Activated T-helper 1 cell treated with anti-CD3 and anti-CD28 coated beads, Interleukin-12 subunit alpha, Interleukin-12 subunit beta, Interleukin-2, Interleukin-4 antibody, amounts not matched to agents 30 ng/mL and 10 ng/mL and 1 ng/mL, durations not matched to agents 14 hours and 24 hours and 36 hours (primary cell): Measurements from ENCODE around the gene DOCK4. TPM values are rescaled to one million over a fixed set of nuclear protein-coding genes. Genes with fewer than 3 reads are reported as not detected.
"Not testable (repeated sequence)": the region's sequence is repeated elsewhere in the genome, so short reads cannot be mapped to it uniquely, and the experiment has no call there.

Source experiments
- DNase-seq: peaks from one replicate; pipeline ENCODE4 v3.0.0; 2021; ENCODE audit warnings: low spot score
- H3K27ac Mint-ChIP-seq: one replicate; pipeline ENCODE4 v1.8.0; 2021; ENCODE audit warnings: mild to moderate bottlenecking, mixed read lengths
- H3K27me3 Mint-ChIP-seq: one replicate; pipeline ENCODE4 v1.8.0; 2022; ENCODE audit warnings: mild to moderate bottlenecking, moderate library complexity, mixed read lengths; ENCODE audit not compliant: insufficient read depth
- H3K36me3 Mint-ChIP-seq: one replicate; pipeline ENCODE4 v1.8.0; 2021; ENCODE audit warnings: low read depth, mixed read lengths
- H3K4me1 Mint-ChIP-seq: one replicate; pipeline ENCODE4 v1.8.0; 2021; ENCODE audit warnings: low read depth, mixed read lengths
- H3K4me3 Mint-ChIP-seq: one replicate; pipeline ENCODE4 v1.8.0; 2021; ENCODE audit warnings: mild to moderate bottlenecking, moderate library complexity, mixed read lengths
- H3K9me3 Mint-ChIP-seq: one replicate; pipeline ENCODE4 v1.8.0; 2021; ENCODE audit warnings: mixed read lengths
- intact Hi-C: fragments of 100-400 bp; cut with micrococcal nuclease; formaldehyde crosslinking; loops from one replicate; pipeline ENCODE4 v1.15.1; 2024
- total RNA-seq: library from RNA; stranded (reverse); gene quantifications from 2 replicates; pipeline ENCODE4 v1.2.3, GENCODE V29; 2022

The DOCK4 gene
- total RNA-seq, 1 donor from 2014 or later: 0.31 TPM

DNA sequence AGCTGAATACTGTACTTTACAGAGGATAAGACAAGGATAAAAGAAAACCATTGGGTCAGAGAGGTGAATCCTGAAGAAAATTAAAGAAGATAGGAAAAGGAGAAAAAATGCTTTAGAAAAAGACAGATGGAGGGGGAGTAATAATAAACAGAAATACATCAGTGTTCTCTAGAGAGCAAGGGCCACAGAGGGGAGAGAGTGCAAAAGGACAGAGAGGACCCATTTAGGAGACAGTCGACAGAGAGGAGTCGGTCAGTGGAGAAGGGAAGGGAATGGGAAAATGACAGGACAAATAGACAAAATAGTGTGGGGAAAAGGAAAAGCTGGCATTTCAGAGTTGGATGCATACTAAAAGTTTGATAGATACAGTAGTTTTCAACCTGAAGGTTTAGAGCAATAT, 287.0 kb downstream of the DOCK4 start:
- H3K4me3 Mint-ChIP-seq: no peak overlapping the region
- peaks cover 7% of the 10 kb centered on the region for H3K27me3 Mint-ChIP-seq
- no peaks in the 10 kb centered on the region for H3K36me3 Mint-ChIP-seq
- H3K27ac Mint-ChIP-seq: no peak overlapping the region
- intact Hi-C loops: no loop called here
- no peaks in the 10 kb centered on the region for H3K9me3 Mint-ChIP-seq
- no peak for DNase-seq
- H3K4me1 Mint-ChIP-seq: no peaks in the 10 kb centered on the region

DNA sequence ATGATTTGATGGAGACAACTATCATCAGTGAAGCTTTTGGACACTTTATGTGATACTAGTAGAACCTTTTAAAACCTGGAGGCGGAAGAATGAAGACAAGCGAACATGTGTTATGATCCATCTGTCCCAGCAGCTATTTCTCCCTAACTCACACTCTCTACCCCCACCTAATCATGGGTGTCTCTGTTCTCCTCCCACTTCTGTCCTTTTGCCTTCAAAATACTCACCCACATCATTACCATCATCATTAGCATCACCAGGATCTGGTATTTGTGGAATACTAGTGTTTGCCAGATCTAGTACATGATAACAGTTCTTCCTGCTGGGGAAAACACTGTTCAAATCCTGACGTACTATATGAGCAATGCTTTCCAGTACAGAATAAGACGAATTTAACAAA, 287.7 kb downstream of the DOCK4 start:
- no peak for DNase-seq
- no peak overlapping the region for H3K4me3 Mint-ChIP-seq
- H3K27ac Mint-ChIP-seq: no peak overlapping the region
- H3K9me3 Mint-ChIP-seq: no peaks in the 10 kb centered on the region
- peaks cover 6% of the 10 kb centered on the region for H3K27me3 Mint-ChIP-seq
- no peaks in the 10 kb centered on the region for H3K36me3 Mint-ChIP-seq
- no peaks in the 10 kb centered on the region for H3K4me1 Mint-ChIP-seq
- intact Hi-C loops: no loop called here

DNA sequence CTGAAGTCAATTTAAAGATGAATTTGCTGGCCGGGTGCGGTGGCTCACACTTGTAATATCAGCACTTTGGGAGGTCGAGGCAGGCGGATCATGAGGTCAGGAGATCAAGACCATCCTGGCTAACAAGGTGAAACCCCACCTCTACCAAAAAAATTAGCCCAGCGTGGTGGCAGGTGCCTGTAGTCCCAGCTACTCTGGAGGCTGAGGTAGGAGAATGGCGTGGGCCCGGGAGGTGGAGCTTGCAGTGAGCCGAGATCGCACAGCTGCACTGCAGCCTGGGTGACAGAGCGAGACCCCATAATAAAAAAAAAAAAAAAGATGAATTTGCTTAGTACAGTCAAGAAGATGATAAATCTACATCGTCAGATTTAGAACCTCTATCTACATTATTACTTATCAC, 288.8 kb downstream of the DOCK4 start:
- intact Hi-C loops, H3K27me3 Mint-ChIP-seq, H3K36me3 Mint-ChIP-seq, DNase-seq, H3K9me3 Mint-ChIP-seq, H3K27ac Mint-ChIP-seq, H3K4me3 Mint-ChIP-seq, H3K4me1 Mint-ChIP-seq: not testable (repeated sequence)

DNA sequence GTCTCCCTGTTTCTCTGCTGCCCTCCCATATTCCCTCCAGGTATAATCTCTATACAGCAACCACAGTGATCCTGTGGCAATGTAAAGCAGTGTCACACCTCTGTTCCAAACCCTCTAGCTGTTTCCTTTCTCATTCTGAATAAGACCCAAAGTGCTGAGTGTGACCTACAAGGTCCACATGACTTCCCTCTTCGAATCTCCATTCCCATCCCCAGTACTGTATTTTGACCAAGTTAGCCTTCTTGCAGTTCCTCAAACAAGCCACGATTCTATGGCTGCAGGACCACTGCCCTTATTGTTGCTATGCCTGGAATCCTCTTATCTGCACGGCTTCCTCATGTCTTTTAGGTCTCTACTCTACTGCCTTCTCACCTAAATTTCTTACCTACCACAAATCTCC, 291.9 kb downstream of the DOCK4 start:
- Mint-ChIP-seq H3K27me3 (peaks cover 3% of the 10 kb centered on the region), H3K36me3 (no peaks in the 10 kb centered on the region), H3K4me1 (no peaks in the 10 kb centered on the region), H3K27ac (no peak overlapping the region), H3K9me3 (no peaks in the 10 kb centered on the region), H3K4me3 (no peak overlapping the region)
- no peak for DNase-seq
- intact Hi-C loops: no loop called here

DNA sequence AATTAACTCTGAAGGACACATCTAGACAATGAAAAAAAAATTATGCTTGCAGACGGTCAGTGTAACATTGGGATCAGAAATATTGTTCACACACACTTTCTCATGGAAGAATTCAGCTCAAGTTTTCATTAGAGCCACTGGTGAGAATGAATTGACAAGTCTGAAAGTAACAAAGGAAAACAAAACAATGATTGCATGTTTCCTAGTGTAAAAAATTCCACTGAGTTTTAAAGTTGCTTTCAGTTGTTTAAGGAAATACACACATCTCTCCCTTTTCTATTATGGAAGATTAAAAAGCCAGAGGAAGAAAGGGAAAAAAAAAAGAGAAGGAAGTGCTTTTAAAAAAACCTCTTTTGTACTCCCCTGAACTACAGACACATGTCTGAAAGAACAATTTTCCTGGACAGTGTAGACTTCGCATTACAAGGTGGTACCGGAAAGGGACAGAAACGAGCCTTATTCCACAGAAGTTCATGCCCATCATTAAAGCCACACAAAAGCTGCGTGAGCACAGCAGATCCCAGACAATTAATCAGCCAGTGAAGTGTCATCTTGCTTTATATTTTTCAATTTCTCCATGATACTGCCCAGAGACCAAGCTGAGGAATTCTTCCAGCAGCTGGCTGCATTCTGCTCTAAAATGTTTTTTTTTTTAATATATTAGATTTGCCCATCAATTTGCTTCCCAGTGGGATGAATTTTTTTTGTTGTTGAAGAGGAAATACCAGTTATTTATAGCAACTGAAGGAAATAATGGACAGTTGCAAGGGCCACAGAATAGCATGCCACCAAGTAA, 294.8 kb downstream of the DOCK4 start:
- Mint-ChIP-seq H3K27me3 (no peaks in the 10 kb centered on the region), H3K4me3 (no peak overlapping the region), H3K27ac (no peak overlapping the region), H3K36me3 (no peaks in the 10 kb centered on the region), H3K4me1 (no peaks in the 10 kb centered on the region), H3K9me3 (no peaks in the 10 kb centered on the region)
- intact Hi-C loops: no loop called here
- no peak for DNase-seq

DNA sequence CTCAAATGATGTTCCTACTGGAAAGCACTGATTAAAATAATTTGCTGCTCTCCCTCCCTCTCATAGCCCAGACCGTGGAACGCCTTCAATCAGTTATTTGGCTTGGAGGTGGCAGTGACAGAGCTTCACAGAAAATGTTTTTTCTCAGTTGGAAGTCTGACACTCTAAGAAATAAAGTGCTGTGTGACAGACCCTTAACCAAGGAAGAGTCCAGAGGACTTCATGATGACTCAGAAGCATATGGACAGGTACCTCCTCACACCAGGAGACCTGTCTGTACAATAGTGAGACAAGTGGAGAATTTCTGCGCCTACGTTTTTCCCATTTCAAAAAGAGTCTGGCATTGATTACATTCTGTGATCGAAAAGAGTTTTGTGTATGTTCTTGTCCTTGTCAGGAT, 295.5 kb downstream of the DOCK4 start:
- intact Hi-C loops: no loop called here
- DNase-seq: no peak
- no peaks in the 10 kb centered on the region for H3K4me1 Mint-ChIP-seq
- no peak overlapping the region for H3K4me3 Mint-ChIP-seq
- no peak overlapping the region for H3K27ac Mint-ChIP-seq
- H3K9me3 Mint-ChIP-seq: no peaks in the 10 kb centered on the region
- H3K36me3 Mint-ChIP-seq: no peaks in the 10 kb centered on the region
- no peaks in the 10 kb centered on the region for H3K27me3 Mint-ChIP-seq

DNA sequence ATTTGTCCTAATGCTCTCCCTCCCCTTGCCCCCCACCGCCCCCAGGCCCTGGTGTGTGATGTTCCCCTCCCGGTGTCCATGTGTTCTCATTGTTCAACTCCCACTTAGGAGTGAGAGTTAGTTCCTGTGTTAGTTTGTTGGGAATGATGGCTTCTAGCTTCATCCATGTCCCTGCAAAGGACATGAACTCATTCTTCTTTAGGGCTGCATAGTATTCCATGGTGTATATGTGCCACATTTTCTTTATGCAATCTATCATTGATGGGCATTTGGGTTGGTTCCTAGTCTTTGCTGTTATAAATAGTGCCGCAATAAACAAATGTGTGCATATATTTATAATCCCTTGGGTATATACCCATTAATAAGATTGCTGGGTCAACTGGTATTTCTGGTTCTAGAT, 297.5 kb downstream of the DOCK4 start:
- H3K9me3 Mint-ChIP-seq, H3K4me3 Mint-ChIP-seq, H3K4me1 Mint-ChIP-seq, intact Hi-C loops, DNase-seq, H3K27ac Mint-ChIP-seq, H3K36me3 Mint-ChIP-seq, H3K27me3 Mint-ChIP-seq: not testable (repeated sequence)

DNA sequence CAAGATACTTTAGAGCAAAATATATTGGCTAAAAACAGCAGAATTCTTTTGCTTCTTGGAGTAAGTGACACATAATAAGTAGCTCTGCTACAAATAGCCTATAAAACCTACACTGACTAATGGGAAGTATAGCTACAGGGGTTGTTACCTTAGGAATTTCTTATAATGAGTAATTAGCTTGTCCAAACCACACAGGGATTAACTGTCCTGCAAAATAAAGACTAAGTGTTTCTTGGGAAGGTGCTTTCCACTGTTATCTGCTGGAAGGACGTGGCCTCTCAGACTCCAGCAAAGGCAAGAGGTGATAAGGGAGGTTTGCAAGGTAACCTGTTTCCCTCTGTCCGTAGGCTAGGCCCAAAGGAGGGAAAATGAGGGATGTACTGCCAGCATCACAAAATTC, 302.4 kb downstream of the DOCK4 start:
- no peaks in the 10 kb centered on the region for H3K4me1 Mint-ChIP-seq
- H3K27ac Mint-ChIP-seq: no peak overlapping the region
- H3K4me3 Mint-ChIP-seq: no peak overlapping the region
- intact Hi-C loops: no loop called here
- H3K36me3 Mint-ChIP-seq: no peaks in the 10 kb centered on the region
- H3K27me3 Mint-ChIP-seq: no peaks in the 10 kb centered on the region
- H3K9me3 Mint-ChIP-seq: no peaks in the 10 kb centered on the region
- no peak for DNase-seq

DNA sequence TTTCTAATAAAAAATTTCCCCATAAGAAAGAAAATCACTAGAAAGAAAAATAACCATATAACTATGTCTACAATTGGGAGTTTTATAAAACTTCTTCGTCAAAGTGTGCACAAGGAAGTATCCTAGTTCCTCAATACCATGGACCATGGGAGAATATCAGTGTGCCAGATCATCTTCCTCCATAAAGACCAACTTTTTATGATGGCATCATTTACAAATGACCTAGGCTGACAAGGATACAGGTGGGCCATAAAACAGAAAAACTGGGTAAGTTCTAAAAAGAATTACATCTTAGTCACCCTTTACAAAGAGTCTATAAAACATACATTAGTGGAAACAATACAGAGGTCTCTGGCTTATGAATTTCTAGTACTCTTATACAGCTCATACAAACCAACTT, 303.2 kb downstream of the DOCK4 start:
- no peaks in the 10 kb centered on the region for H3K4me1 Mint-ChIP-seq
- no peak overlapping the region for H3K4me3 Mint-ChIP-seq
- DNase-seq: no peak
- no peaks in the 10 kb centered on the region for H3K36me3 Mint-ChIP-seq
- H3K9me3 Mint-ChIP-seq: no peaks in the 10 kb centered on the region
- no peak overlapping the region for H3K27ac Mint-ChIP-seq
- no peaks in the 10 kb centered on the region for H3K27me3 Mint-ChIP-seq
- intact Hi-C loops: no loop called here

DNA sequence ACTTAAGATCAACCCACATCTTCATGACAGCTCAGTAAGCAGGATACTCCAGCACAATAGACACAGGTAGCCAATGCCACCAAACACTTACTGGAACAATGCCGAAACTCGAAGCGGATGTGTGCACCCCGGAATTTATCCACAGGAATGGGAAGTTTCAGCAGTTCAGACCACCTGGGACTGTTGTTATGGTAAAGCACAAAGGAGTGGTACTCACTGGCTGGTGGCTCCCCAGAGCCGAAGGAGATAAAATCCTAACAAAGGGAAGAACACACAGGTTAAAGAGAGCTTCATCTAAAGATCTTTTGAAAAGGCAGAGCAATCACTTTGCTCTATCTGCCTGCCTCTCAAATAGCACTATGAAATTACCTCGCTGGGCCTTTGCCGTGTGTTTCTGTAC, 305.9 kb downstream of the DOCK4 start:
- H3K36me3 Mint-ChIP-seq: no peaks in the 10 kb centered on the region
- DNase-seq: no peak
- no peaks in the 10 kb centered on the region for H3K27me3 Mint-ChIP-seq
- no peak overlapping the region for H3K27ac Mint-ChIP-seq
- intact Hi-C loops: no loop called here
- no peaks in the 10 kb centered on the region for H3K9me3 Mint-ChIP-seq
- no peaks in the 10 kb centered on the region for H3K4me1 Mint-ChIP-seq
- H3K4me3 Mint-ChIP-seq: no peak overlapping the region

DNA sequence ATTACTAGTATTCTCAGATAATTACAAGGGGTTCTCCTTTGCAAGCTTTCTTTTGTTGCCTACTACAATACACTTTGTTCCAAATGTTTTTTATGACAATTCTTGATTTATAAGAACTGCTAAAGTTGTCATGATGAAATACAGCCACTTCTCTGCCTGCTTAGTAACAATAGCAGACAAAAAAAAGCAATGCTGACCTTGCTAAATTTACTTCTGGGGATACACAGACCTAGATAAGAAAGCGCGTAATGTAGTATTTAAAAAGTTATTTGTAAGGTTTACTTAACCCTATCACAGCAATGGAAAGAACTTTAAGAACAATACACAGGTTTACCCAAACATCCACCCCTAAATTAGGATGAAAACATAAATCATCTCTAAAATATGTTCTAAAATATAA, 311.1 kb downstream of the DOCK4 start:
- intact Hi-C loops: no loop called here
- no peaks in the 10 kb centered on the region for H3K27me3 Mint-ChIP-seq
- no peaks in the 10 kb centered on the region for H3K36me3 Mint-ChIP-seq
- no peak overlapping the region for H3K4me3 Mint-ChIP-seq
- H3K27ac Mint-ChIP-seq: no peak overlapping the region
- no peaks in the 10 kb centered on the region for H3K9me3 Mint-ChIP-seq
- no peaks in the 10 kb centered on the region for H3K4me1 Mint-ChIP-seq
- DNase-seq: no peak

DNA sequence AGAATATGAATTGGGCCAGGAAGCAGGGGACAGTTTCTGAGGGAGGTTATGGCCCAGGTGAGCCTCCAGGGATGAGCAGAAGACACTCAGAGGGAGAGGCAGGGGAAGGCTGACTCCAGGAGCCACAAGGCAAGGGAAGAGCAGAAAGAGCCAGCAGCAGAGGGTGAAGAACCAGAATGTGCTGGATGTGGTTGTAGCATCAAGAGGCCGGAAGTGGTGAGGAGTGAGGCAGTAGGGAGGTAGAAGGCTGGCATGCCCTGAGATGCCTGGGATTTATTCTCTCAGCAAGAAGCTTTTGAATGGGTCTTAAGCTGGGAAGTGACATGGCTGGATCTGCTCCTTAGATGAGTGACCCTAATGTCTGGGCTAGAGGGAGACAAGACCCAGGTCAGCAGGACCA, 311.7 kb downstream of the DOCK4 start:
- Mint-ChIP-seq H3K4me1 (no peaks in the 10 kb centered on the region), H3K4me3 (no peak overlapping the region), H3K36me3 (no peaks in the 10 kb centered on the region), H3K27ac (no peak overlapping the region), H3K27me3 (no peaks in the 10 kb centered on the region), H3K9me3 (no peaks in the 10 kb centered on the region)
- no peak for DNase-seq
- intact Hi-C loops: no loop called here

DNA sequence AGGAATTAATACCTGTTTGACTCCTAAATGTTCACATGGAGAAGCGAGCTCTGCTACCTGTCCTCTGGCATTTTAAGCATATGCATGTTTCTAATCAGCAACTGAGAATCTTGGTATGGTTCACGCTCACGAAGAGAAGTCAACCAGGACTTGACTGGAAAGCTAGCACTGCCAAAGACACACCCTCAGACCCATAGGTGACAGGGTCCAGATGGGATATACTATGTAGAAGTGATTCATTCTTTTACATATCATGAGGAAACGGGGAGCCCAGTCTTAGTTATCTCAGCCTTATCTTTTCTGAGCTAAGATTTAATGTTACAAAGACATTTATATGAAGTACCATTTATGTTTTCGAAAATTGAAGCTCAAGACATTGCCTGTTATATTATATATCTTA, 313.0 kb downstream of the DOCK4 start:
- no peaks in the 10 kb centered on the region for H3K36me3 Mint-ChIP-seq
- no peak for DNase-seq
- no peaks in the 10 kb centered on the region for H3K27me3 Mint-ChIP-seq
- H3K4me3 Mint-ChIP-seq: no peak overlapping the region
- intact Hi-C loops: no loop called here
- no peaks in the 10 kb centered on the region for H3K4me1 Mint-ChIP-seq
- H3K27ac Mint-ChIP-seq: no peak overlapping the region
- no peaks in the 10 kb centered on the region for H3K9me3 Mint-ChIP-seq

DNA sequence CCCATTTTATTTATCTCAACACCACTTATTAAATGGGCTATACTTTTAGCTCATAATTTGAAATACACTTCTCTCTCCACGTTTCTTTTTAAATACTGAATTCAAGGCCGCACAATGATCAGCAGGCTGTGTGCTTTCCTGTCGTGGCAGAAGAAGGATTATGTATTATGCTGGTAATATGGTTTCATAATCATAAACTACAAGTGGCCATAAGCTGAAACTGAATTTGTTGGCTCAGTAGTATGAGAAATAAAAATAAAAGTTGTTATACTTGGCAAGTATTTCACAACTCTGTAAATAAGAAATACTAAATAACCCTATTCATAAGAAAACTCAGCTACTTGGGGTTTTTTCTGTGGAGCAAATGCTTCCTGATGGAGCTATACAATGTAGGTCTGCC, 313.6 kb downstream of the DOCK4 start:
- H3K27me3 Mint-ChIP-seq: no peaks in the 10 kb centered on the region
- H3K9me3 Mint-ChIP-seq: no peaks in the 10 kb centered on the region
- no peaks in the 10 kb centered on the region for H3K36me3 Mint-ChIP-seq
- DNase-seq: no peak
- intact Hi-C loops: no loop called here
- H3K4me1 Mint-ChIP-seq: no peaks in the 10 kb centered on the region
- H3K4me3 Mint-ChIP-seq: no peak overlapping the region
- no peak overlapping the region for H3K27ac Mint-ChIP-seq
